Fibroblast of peridontal ligament (primary cell): ENCODE measurements around the gene TNFSF10.
"Not testable (repeated sequence)": the region's sequence is repeated elsewhere in the genome, so short reads cannot be mapped to it uniquely, and the experiment has no call there.

Experiments used
- DNase-seq: peaks from one replicate; pipeline ENCODE4 v3.0.0-alpha.2; 2010; ENCODE audit errors: extremely low read depth

Gene TNFSF10

DNA sequence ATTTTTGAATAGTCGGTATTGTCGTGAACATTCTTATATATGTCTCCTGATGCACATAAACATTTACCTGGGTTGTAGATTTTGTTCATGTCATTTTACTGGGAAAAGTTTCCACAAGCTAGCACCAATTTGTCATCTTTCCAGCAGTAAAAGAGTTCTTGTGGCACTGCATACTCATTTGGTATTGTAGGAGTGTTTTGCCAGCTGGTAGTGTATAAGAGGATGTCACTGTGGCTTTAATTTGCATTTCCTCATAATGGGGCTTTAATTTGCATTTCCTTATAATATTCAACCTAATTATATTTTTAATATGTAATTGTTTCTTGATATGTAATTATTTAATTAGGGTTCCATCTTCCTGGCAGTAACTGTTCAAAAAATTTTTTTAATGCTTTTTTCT is 21.2 kb upstream of the TNFSF10 start:
- no peak for DNase-seq

GRCh38 chr3:172543884-172544283 is 20.7 kb upstream of the TNFSF10 start:
- DNase-seq = no peak

DNA sequence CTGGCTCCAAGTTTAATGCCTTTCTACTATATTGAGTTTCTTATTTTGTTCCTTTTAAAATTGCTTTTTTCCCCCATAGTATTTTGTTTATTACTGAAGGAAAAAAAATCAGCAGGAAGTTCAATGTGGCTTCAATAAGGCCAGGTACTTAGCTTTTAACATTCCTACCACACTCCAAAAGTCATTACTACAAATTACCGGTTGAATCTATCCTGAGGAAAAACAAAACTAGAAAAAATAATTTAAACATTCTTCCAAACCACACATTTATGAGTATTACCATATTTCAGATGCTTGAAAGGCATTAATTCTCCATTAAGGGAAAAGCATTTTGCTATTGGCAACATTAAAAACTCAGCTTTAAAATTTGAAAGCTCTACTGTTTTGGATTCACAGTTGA is 20.2 kb upstream of the TNFSF10 start:
- no peak for DNase-seq

GRCh38 chr3:172542999-172543398 is 19.8 kb upstream of the TNFSF10 start:
- no peak for DNase-seq

- DNase-seq = no peak
Observed at GRCh38 chr3:172541945-172542488, 18.8 kb upstream of the TNFSF10 start.

- DNase-seq = no peak
Observed at GRCh38 chr3:172540049-172540448, 16.8 kb upstream of the TNFSF10 start.

GRCh38 chr3:172539273-172539672 is 16.0 kb upstream of the TNFSF10 start:
- DNase-seq = no peak

DNA sequence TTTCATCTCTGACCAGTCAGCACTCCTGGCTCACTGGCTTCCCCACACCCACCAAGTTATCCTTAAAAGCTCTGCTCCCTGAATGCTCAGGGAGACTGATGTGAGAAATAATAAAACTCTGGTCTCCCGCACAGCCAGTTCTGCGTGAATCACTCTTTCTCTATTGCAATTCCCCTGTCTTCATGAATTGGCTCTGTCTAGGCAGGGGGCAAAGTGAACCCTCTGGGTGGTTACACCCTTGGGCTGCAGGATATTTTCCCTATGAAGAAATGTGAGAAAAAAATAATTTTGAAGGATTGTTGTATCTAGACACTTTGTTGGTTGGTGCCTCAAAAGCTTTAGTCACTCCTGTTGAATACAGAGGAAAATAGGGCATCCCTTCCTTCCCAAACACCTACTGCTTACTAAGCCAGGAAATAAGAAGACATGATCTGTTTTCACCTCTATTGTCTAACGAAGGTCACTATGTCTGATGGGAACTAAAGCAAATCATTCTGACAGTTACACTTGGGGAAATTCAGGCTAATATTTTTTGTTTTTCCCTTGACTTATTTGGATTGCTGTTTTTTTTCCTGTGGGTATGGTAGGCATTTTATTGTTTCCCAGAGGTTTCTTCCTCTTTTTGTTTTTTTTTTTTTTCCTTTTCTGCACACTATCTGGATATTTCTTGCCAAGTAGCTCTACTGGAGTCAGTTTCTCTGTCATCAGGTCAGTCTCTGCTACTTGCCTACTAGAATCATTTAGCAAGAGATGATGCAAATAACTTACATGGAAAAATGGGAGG is 15.3 kb upstream of the TNFSF10 start:
- no peak for DNase-seq

GRCh38 chr3:172537507-172538158 is 14.4 kb upstream of the TNFSF10 start:
- no peak for DNase-seq

GRCh38 chr3:172536993-172537419 is 13.8 kb upstream of the TNFSF10 start:
- DNase-seq = no peak

DNA sequence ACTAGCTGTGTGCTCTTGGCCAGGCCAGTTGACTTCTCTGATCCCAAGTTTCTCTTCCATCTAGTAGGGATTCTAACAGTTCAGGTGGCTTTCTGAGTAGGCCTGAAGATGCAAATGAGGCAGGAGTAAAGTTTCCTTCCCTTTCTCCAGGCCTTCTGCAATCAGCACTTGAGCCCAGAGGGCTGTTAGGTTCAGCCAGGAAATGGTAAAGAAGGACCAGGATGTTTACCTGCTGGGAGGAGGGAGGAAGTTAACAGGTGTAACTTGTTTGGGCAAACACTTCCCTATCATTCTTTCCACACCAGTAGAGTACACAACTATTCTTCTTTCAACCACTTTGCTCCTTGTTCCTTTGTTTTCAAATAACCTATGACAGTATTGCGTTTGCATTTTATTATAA is 13.3 kb upstream of the TNFSF10 start:
- no peak for DNase-seq

DNA sequence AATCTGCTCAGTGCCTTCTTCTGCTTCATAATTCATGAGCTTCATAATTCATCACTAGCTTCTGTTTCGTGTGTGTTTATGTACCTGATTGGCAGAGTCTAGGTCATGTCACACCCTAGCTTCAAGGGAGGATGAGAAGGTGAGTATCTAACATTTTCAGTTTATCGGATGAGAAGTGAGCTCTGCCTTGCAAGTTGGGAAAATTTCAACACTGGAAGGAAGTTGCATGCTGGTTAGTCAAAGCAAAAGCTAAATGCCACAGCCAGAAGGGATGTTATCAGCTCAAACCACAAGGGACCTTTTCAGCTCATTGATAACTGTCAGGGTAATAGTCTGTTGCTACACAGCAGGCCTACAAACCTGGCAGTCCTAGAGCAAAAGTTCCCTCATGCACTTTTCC is 7.3 kb upstream of the TNFSF10 start:
- no peak for DNase-seq

- no peak for DNase-seq
Observed at GRCh38 chr3:172530101-172530561, 6.9 kb upstream of the TNFSF10 start.

- no peak for DNase-seq
Observed at GRCh38 chr3:172528677-172529076, 5.4 kb upstream of the TNFSF10 start.

GRCh38 chr3:172527306-172527705 is 4.1 kb upstream of the TNFSF10 start:
- no peak for DNase-seq

GRCh38 chr3:172525116-172525613 is 1.9 kb upstream of the TNFSF10 start:
- no peak for DNase-seq

DNA sequence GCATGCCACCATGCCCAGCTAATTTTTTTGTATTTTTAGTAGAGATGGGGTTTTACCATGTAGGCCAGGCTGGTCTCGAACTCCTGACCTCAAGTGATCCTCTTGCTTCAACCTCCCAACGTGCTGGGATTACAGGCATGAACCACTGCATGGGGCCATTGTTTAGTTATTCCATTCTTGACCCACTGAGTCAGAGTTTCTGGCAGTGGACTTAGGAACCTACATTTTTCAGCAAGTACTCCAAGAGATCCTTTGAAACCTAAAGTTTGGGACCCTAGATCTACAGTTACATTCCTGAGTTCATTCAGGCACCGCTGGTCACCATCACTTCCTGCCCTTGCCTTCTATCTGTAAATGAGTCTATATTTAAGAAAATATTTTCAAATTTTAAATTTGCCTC is 1.4 kb upstream of the TNFSF10 start:
- DNase-seq = peak; percentile 62

GRCh38 chr3:172521837-172522726 is 1.1 kb downstream of the TNFSF10 start:
- DNase-seq = not testable (repeated sequence)

DNA sequence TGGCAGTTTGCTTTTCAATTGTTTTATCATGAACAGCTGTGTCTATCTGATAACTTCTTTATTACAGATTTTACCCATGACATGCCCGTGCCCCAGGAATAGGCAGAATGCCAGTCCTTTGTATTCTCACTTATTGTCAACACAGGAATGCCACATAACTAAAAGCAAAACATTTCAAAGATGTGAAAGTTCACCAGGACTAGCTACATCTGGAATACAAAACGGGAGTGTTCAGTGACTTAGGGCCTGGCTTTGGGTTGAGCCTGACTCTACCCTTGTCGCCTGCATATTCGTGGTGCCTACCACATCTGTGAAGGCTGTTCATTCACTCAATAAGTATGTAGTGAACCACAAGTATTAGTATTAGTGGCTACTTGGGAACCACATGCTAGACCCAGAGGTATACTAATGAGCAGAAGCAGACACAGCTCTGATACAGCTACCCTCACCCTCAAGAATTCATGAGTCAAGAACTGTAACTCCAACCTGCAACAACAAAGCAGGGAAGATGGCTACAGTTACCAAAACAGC is 2.9 kb downstream of the TNFSF10 start:
- peak; percentile 73 for DNase-seq

DNA sequence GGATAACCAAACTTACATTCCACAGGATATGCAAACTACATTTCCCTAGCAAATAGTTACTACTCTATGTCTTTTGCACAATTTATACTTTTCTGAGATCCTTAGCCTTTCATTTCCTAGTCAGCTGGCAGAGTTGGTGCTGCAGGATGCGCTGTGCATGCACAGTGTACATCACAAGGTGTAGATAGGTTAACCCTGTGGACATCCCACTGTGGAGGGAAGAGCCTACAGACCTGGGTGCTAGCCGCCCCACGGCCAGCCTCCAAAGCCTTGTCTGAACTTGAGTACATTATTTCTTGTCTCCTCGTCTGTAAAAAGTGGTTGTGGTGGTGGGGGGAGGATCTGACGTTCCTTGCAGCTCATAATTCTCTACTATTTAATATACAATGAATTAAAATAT is 3.5 kb downstream of the TNFSF10 start:
- no peak for DNase-seq

- DNase-seq = peak; percentile 65
Observed at GRCh38 chr3:172518929-172519640, 4.1 kb downstream of the TNFSF10 start.
